OCI-LY1 (cell line): Measurements from ENCODE around the gene MRPL24.

ENCODE experiments used
- H2AFZ ChIP-seq: fragments of 200-600 bp; sonication (generic), shearing (Covaris generic); 2 replicates; pipeline ENCODE4 v1.6.0; 2014; ENCODE audit warnings: antibody characterized with exemption, mild to moderate bottlenecking, low read length
- H3F3A ChIP-seq: fragments of 200-600 bp; sonication (generic), shearing (Covaris generic); 2 replicates; pipeline ENCODE4 v1.6.0; 2014; ENCODE audit warnings: mild to moderate bottlenecking, antibody characterized with exemption, low read length, moderate library complexity; ENCODE audit not compliant: insufficient read depth
- H3K27ac ChIP-seq: fragments of 200-600 bp; sonication (generic); 2 replicates; pipeline ENCODE4 v1.5.1; 2014; ENCODE audit warnings: low read length, mixed run types, mild to moderate bottlenecking, low read depth; ENCODE audit not compliant: poor library complexity, severe bottlenecking
- H3K27me3 ChIP-seq: fragments of 200-600 bp; sonication (generic); 2 replicates; pipeline ENCODE4 v1.6.0; 2014; ENCODE audit warnings: antibody characterized with exemption, mild to moderate bottlenecking, low read length, moderate library complexity; ENCODE audit not compliant: insufficient read depth
- H3K36me3 ChIP-seq: fragments of 200-600 bp; sonication (generic); 2 replicates; pipeline ENCODE4 v1.6.1; 2014; ENCODE audit warnings: mild to moderate bottlenecking, antibody characterized with exemption, low read length, moderate library complexity, mixed read lengths; ENCODE audit not compliant: insufficient read depth
- H3K4me1 ChIP-seq: fragments of 200-600 bp; sonication (generic); 2 replicates; pipeline ENCODE4 v1.5.1; 2014; ENCODE audit warnings: mild to moderate bottlenecking, low read length, moderate library complexity; ENCODE audit not compliant: insufficient read depth, severe bottlenecking
- H3K4me2 ChIP-seq: fragments of 200-600 bp; sonication (generic), shearing (Covaris generic); 2 replicates; pipeline ENCODE4 v1.6.1; 2014; ENCODE audit warnings: low read length
- H3K4me3 ChIP-seq: fragments of 200-600 bp; sonication (generic); 2 replicates; pipeline ENCODE4 v1.5.1; 2014; ENCODE audit warnings: low read length, low read depth, mild to moderate bottlenecking, mixed read lengths; ENCODE audit not compliant: poor library complexity, severe bottlenecking
- H3K79me2 ChIP-seq: fragments of 200-600 bp; shearing (Covaris generic); 2 replicates; pipeline ENCODE4 v1.6.1; 2016; ENCODE audit warnings: mixed run types, low read length, mixed read lengths; ENCODE audit not compliant: insufficient read depth
- H3K9ac ChIP-seq: fragments of 200-600 bp; sonication (generic), shearing (Covaris generic); 2 replicates; pipeline ENCODE4 v1.6.1; 2014; ENCODE audit warnings: mild to moderate bottlenecking, low read length, mixed read lengths
- H3K9me2 ChIP-seq: fragments of 200-600 bp; sonication (generic), shearing (Covaris generic); 2 replicates; pipeline ENCODE4 v1.6.1; 2014; ENCODE audit warnings: low read depth, mild to moderate bottlenecking, low read length, mixed read lengths
- H3K9me3 ChIP-seq: fragments of 200-600 bp; shearing (Covaris generic); 2 replicates; pipeline ENCODE4 v1.6.1; 2014; ENCODE audit warnings: low read length, mixed read lengths
- H4K20me1 ChIP-seq: fragments of 200-600 bp; sonication (generic), shearing (Covaris generic); 2 replicates; pipeline ENCODE4 v1.6.0; 2016; ENCODE audit warnings: mild to moderate bottlenecking, low read length; ENCODE audit not compliant: insufficient read depth
- CTCF ChIP-seq: fragments of 200-600 bp; sonication (generic), shearing (Covaris generic); IDR thresholded peaks from 2 replicates; pipeline ENCODE4 v1.5.1; 2017; ENCODE audit warnings: mild to moderate bottlenecking, antibody characterized with exemption, low read length, moderate library complexity, mixed read lengths
- EZH2 ChIP-seq: fragments of 200-600 bp; sonication (generic), shearing (Covaris generic); IDR thresholded peaks from 2 replicates; pipeline ENCODE4 v1.8.0; 2017; ENCODE audit warnings: borderline replicate concordance, mixed run types, mild to moderate bottlenecking, antibody characterized with exemption, low read length, moderate library complexity, mixed read lengths

The MRPL24 gene

DNA sequence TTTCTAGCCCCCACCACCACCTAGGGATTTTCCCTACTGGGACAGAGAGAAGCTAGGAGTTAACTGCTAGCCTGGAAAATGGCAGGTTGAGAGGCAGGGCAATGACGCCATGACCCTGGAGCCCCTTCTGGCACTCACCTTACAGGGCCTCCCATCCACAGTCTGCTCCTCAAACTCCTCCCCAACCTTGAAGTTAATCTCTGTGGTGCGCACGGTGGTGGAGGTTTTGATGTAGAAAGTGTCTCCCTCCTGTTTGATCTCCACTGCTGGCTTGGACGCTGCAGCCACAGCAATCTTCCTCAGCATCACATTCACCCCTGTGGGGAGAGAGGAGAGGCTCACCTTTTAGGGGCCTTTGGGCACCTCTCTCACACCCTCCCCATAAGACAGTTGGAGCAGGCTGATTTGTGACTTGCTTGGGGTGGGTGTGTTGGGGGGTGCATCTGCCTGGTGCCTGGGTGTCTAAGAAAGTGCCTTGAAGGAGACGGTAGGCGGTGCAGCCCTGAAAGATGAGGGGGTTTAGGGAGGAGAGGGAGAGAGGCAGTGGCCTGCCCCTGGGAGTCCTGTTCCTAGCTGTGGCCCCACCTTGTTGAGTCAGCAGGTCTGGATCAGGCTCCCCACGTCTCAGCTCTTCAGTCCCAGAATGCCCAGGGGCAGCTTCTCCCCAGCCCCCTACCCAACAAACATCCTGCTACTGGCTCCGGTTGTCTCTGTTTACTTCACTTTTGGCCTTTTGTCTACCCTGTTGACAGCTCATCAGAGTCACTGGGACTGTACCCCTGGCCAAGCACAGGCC is 40.0 kb downstream of the MRPL24 start:
- H3K36me3 ChIP-seq: no peaks in the 10 kb centered on the region
- no peaks in the 10 kb centered on the region for H3K9me3 ChIP-seq
- no peak overlapping the region for H2AFZ ChIP-seq
- peaks cover 7% of the 10 kb centered on the region for H3K4me1 ChIP-seq
- no peaks in the 10 kb centered on the region for H4K20me1 ChIP-seq
- H3K79me2 ChIP-seq: no peaks in the 10 kb centered on the region
- no peak overlapping the region for H3K9ac ChIP-seq
- H3K27ac ChIP-seq: no peak overlapping the region
- H3F3A ChIP-seq: no peaks in the 10 kb centered on the region
- no peak overlapping the region for H3K4me2 ChIP-seq
- no peaks in the 10 kb centered on the region for H3K9me2 ChIP-seq
- peaks cover 11% of the 10 kb centered on the region; the same call in 1 of the 2 replicates for H3K27me3 ChIP-seq
- H3K4me3 ChIP-seq: no peak overlapping the region
- TF ChIP-seq CTCF (no peak), EZH2 (no peak)

- Histone ChIP-seq H3K27ac (no peak overlapping the region), H3F3A (no peaks in the 10 kb centered on the region), H3K4me3 (no peak overlapping the region), H3K9me3 (no peaks in the 10 kb centered on the region), H3K27me3 (peaks cover 7% of the 10 kb centered on the region; the same call in 1 of the 2 replicates), H3K36me3 (no peaks in the 10 kb centered on the region), H3K9me2 (no peaks in the 10 kb centered on the region), H3K4me1 (no peaks in the 10 kb centered on the region), H3K4me2 (no peak overlapping the region), H2AFZ (no peak overlapping the region), H3K79me2 (no peaks in the 10 kb centered on the region), H3K9ac (no peak overlapping the region), H4K20me1 (no peaks in the 10 kb centered on the region)
- TF ChIP-seq EZH2 (no peak), CTCF (no peak)
These were observed 41.9 kb downstream of the MRPL24 start for GRCh38 chr1:156698995-156699394.

DNA sequence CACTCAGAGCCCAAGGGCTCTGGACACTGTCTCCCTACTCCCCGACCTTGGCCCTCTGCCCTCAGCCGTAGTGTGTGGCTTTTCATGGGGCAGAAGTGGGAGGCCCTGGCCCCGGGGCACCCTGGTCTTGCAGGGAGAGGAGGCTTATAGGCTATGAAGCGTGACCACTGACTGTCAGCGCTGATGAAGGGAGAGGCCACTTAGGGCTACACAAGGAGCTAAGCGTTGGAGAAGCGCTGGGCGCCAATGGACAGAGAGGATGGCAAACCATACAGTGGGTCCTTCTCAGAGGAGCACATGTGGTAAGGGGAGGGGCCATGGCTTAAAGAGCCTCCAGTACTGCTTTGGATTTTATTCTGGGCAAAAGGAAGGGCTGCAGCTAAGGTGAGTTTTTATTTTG is 43.4 kb downstream of the MRPL24 start:
- 0 out of 2 replicates have a peak, but pooled peaks cover 3% of the 10 kb centered on the region for H3K27me3 ChIP-seq
- H3K27ac ChIP-seq: no peak overlapping the region
- H4K20me1 ChIP-seq: no peaks in the 10 kb centered on the region
- no peak overlapping the region for H2AFZ ChIP-seq
- H3K9me2 ChIP-seq: no peaks in the 10 kb centered on the region
- no peaks in the 10 kb centered on the region for H3K9me3 ChIP-seq
- H3K36me3 ChIP-seq: no peaks in the 10 kb centered on the region
- TF ChIP-seq EZH2 (no peak), CTCF (no peak)
- no peak overlapping the region for H3K4me3 ChIP-seq
- H3F3A ChIP-seq: no peaks in the 10 kb centered on the region
- no peaks in the 10 kb centered on the region for H3K4me1 ChIP-seq
- no peak overlapping the region for H3K4me2 ChIP-seq
- no peaks in the 10 kb centered on the region for H3K79me2 ChIP-seq
- H3K9ac ChIP-seq: no peak overlapping the region
